Measurements from ENCODE around the gene SIRPG.

DNA sequence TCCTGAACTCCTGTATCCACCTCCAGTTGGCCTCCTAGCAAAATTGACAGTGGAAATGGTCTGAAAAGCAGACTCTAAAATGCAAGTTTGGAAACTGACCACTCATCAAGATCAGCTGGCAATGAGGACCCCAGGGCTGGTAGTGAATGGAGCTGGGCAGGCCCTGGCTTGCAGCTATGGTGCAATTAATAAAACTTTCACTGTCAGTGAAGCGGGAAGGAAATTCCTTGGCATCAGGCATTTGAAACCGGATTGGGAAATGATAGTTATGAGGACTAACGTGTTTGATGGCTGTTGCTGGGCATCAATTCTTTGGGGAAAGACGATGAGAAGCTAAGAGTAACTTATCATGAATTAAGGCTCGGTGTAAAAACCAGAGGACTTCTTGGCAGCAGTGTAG lies 56.8 kb downstream of the SIRPG start:
- TF ChIP-seq, protein P1, sequence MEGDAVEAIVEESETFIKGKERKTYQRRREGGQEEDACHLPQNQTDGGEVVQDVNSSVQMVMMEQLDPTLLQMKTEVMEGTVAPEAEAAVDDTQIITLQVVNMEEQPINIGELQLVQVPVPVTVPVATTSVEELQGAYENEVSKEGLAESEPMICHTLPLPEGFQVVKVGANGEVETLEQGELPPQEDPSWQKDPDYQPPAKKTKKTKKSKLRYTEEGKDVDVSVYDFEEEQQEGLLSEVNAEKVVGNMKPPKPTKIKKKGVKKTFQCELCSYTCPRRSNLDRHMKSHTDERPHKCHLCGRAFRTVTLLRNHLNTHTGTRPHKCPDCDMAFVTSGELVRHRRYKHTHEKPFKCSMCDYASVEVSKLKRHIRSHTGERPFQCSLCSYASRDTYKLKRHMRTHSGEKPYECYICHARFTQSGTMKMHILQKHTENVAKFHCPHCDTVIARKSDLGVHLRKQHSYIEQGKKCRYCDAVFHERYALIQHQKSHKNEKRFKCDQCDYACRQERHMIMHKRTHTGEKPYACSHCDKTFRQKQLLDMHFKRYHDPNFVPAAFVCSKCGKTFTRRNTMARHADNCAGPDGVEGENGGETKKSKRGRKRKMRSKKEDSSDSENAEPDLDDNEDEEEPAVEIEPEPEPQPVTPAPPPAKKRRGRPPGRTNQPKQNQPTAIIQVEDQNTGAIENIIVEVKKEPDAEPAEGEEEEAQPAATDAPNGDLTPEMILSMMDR (IDR thresholded peaks at IDR 0.05) = no peak
- no peak for TF ChIP-seq POLR2A (IDR thresholded peaks at IDR 0.05)

All from stomach (tissue), 4 donors.